ENCODE results near the gene EXT2. TPM values are rescaled to one million over a fixed set of nuclear protein-coding genes. Genes with fewer than 3 reads are reported as not detected.

The EXT2 gene
- total and polyA plus RNA-seq, 2 experiments from 2014 or later: 44.1 to 53.1 TPM

- peaks cover 17% of the 10 kb centered on the region for H3K36me3 ChIP-seq
- H3K27ac ChIP-seq: no peak overlapping the region
- H3K4me1 ChIP-seq (ENCODE audit: low read depth): no peaks in the 10 kb centered on the region
- H3K27me3 ChIP-seq: no peaks in the 10 kb centered on the region
- peak; percentile 89 for TF ChIP-seq CTCF (IDR thresholded peaks at IDR 0.05; ENCODE audit: low read depth, low read length)
- DNase-seq (ENCODE audit: low read depth in 1 of 2, low spot score in 1 of 2): peak; percentile 63 to 70
- no peaks in the 10 kb centered on the region for H3K9me3 ChIP-seq (ENCODE audit: low read depth)
- no peak overlapping the region for H3K4me3 ChIP-seq
Measured at GRCh38 chr11:44110231-44110679, 14.8 kb downstream of the EXT2 start.

DNA sequence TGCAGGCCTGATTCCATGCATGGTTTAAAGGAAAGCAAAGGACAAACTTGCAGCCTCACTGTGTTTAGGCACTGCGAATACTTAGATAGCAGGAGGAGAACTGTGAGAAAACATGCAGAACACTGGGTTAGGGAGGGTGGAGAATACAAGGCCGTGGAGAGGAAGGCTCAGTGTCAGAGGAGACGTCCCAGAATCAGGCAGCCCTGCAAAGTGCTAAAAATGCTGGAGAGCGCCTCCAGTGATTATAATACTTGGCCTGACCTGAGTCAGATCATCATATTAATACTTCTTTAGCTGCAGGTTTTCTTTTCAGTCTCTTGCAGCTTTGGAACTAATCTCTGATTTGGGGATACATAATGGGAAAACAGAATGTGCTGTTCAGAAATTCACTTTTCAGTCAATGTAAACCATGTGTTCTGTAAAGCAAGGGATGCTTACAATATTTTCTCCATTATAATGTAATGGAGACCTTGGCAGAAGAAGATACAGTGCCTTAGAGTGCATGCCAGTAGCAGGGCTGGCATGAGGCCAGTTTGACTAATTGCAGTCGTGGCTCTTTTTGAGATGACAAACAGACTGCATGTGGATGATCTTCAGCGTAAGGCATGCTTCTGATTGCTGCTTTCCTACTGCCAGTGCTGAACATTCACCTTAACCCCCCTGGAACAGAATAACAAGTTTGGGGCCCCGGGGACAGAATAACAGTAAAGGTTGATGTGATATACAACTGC, 16.8 kb downstream of the EXT2 start:
- TF ChIP-seq CTCF (IDR thresholded peaks at IDR 0.05; ENCODE audit: low read depth, low read length): no peak
- DNase-seq (ENCODE audit: low read depth in 1 of 2, low spot score in 1 of 2): peak in 1 of 2 donors; percentile 54
- Histone ChIP-seq H3K9me3 (ENCODE audit: low read depth) (no peaks in the 10 kb centered on the region), H3K27ac (no peak overlapping the region), H3K4me3 (no peak overlapping the region), H3K4me1 (ENCODE audit: low read depth) (no peaks in the 10 kb centered on the region), H3K27me3 (no peaks in the 10 kb centered on the region), H3K36me3 (peaks cover 27% of the 10 kb centered on the region)

DNA sequence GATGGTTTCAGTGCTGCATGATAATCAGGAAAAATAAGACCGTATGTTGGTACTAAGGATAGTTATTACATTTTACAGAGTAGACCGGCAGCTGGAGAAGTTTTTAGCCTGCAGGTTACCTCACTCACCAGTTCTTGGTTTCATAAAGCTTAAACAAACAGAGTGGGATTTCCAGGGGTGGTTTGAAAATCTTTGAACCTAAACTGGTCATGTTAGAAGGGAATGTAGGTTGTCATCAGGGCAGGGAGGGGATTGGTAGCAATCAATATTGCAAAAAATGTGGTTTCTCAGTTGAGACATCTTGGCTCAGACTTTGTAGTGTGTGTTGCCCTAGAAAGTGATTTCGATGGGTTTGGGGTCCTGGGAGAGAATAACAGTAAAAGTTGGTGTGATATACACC, 17.5 kb downstream of the EXT2 start:
- Histone ChIP-seq H3K36me3 (peaks cover 26% of the 10 kb centered on the region), H3K9me3 (ENCODE audit: low read depth) (no peaks in the 10 kb centered on the region), H3K27me3 (no peaks in the 10 kb centered on the region)

GRCh38 chr11:44113572-44113971, 18.1 kb downstream of the EXT2 start:
- Histone ChIP-seq H3K4me3 (no peak overlapping the region), H3K36me3 (peaks cover 26% of the 10 kb centered on the region), H3K27ac (no peak overlapping the region), H3K27me3 (no peaks in the 10 kb centered on the region), H3K4me1 (ENCODE audit: low read depth) (no peaks in the 10 kb centered on the region), H3K9me3 (ENCODE audit: low read depth) (no peaks in the 10 kb centered on the region)
- TF ChIP-seq CTCF (IDR thresholded peaks at IDR 0.05; ENCODE audit: low read depth, low read length): no peak
- no peak for DNase-seq (ENCODE audit: low read depth in 1 of 2, low spot score in 1 of 2)

More for the DNA sequence above, 17.5 kb downstream of the EXT2 start:
- no peaks in the 10 kb centered on the region for H3K4me1 ChIP-seq (ENCODE audit: low read depth)
- DNase-seq (ENCODE audit: low read depth in 1 of 2, low spot score in 1 of 2): no peak
- no peak overlapping the region for H3K4me3 ChIP-seq
- H3K27ac ChIP-seq: no peak overlapping the region
- no peak for TF ChIP-seq CTCF (IDR thresholded peaks at IDR 0.05; ENCODE audit: low read depth, low read length)

DNA sequence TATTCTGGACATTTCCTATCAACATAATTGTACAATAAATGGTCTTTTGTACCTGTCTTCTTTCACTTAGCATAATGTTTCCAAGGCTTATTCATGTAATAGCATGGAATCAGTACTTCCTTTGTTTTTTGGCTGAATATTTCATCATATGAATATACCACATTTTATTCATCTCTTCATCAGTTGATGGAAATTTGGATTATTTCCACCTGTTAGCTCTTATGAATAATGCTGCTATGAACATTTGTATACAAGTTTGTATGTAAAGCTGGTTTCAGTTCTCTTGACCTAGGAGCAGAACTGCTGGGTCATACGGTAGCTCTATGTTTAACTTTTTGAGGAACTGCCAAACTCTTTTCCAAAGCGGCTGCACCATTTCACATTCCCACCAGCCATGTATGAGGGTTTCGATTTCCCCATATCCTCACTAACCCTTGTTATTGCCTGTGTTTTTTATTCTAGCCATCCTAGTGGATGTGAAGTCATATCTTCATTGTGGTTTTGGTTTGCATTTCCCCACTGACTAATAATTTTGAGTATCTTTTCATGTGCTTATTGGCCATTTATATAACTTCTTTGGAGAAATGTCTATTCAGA, 20.9 kb downstream of the EXT2 start:
- no peaks in the 10 kb centered on the region for H3K4me1 ChIP-seq (ENCODE audit: low read depth)
- peaks cover 22% of the 10 kb centered on the region for H3K36me3 ChIP-seq
- no peak overlapping the region for H3K4me3 ChIP-seq
- peak in 1 of 2 donors; percentile 82 for DNase-seq (ENCODE audit: low read depth in 1 of 2, low spot score in 1 of 2)
- no peaks in the 10 kb centered on the region for H3K9me3 ChIP-seq (ENCODE audit: low read depth)
- H3K27me3 ChIP-seq: no peaks in the 10 kb centered on the region
- no peak overlapping the region for H3K27ac ChIP-seq
- no peak for TF ChIP-seq CTCF (IDR thresholded peaks at IDR 0.05; ENCODE audit: low read depth, low read length)

All from cardiac muscle cell (in vitro differentiated cells and primary cell).